DOHH2 (cell line): ENCODE measurements around the gene SLC39A11.

ENCODE experiments used
- CTCF ChIP-seq: fragments of 200-600 bp; sonication (generic); IDR thresholded peaks from one replicate; pipeline ENCODE4 v1.5.1; 2014; ENCODE audit warnings: antibody characterized with exemption, mild to moderate bottlenecking, low read depth, low read length; ENCODE audit not compliant: poor library complexity, severe bottlenecking
- EZH2phosphoT487 ChIP-seq: fragments of 200-600 bp; sonication (generic); IDR thresholded peaks from 2 replicates; pipeline ENCODE4 v1.6.1; 2017; ENCODE audit warnings: borderline replicate concordance, mild to moderate bottlenecking, antibody characterized with exemption, low read length, moderate library complexity, mixed read lengths

GRCh38 chr17:72706396-72706981 is 386.0 kb downstream of the SLC39A11 start:
- TF ChIP-seq CTCF (no peak), EZH2phosphoT487 (no peak)
